Peyer's patch (tissue), 4 donors: ENCODE measurements around the gene ADAMTS18.

ENCODE experiments used
- POLR2A ChIP-seq, 2 donors: fragments of 450-650 bp; IDR thresholded peaks; one replicate each; pipeline ENCODE4 v1.5.1; 2017; ENCODE audit warnings: antibody characterized with exemption in 2 of 2, mild to moderate bottlenecking in 2 of 2, moderate library complexity in 2 of 2
- TF ChIP-seq, protein P1 (sequence below), 6 experiments: fragments of 450-650 bp in 4 of 6; fragments of 200-600 bp in 2 of 6; sonication (generic) in 1 of 6; IDR thresholded peaks; one replicate each; pipeline ENCODE4 v1.5.1; 2017 to 2019; ENCODE audit warnings: antibody characterized with exemption in 6 of 6, mild to moderate bottlenecking in 3 of 6, moderate library complexity in 1 of 6

DNA sequence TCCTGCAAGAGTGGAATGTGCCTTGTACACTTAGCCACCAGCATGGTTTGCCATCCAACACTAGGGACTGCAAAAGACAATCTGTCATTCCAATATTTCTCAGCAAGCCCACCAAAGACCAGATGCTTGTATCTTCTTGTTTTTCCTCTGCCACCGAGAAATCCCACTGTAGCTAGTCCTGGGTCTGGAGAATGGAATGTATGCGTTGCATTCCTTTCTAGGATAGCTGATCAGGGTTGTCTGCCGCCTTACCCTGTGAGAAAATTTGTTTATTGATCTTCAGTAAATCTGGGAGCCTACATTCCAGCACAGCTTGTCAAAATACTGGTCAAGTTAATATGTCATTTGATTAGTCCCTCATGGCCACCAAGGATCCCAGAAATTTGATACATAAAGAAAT is 28.1 kb upstream of the ADAMTS18 start:
- TF ChIP-seq, protein P1, sequence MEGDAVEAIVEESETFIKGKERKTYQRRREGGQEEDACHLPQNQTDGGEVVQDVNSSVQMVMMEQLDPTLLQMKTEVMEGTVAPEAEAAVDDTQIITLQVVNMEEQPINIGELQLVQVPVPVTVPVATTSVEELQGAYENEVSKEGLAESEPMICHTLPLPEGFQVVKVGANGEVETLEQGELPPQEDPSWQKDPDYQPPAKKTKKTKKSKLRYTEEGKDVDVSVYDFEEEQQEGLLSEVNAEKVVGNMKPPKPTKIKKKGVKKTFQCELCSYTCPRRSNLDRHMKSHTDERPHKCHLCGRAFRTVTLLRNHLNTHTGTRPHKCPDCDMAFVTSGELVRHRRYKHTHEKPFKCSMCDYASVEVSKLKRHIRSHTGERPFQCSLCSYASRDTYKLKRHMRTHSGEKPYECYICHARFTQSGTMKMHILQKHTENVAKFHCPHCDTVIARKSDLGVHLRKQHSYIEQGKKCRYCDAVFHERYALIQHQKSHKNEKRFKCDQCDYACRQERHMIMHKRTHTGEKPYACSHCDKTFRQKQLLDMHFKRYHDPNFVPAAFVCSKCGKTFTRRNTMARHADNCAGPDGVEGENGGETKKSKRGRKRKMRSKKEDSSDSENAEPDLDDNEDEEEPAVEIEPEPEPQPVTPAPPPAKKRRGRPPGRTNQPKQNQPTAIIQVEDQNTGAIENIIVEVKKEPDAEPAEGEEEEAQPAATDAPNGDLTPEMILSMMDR (IDR thresholded peaks at IDR 0.05) = no peak
- TF ChIP-seq POLR2A (IDR thresholded peaks at IDR 0.05) = no peak
